HPDE6-E6E7 (cell line): ENCODE data around the gene OR56A1.
"Not testable (repeated sequence)": the region's sequence is repeated elsewhere in the genome, so short reads cannot be mapped to it uniquely, and the experiment has no call there.

ENCODE experiments used
- DNase-seq: peaks from one replicate; pipeline ENCODE4 v3.0.0; 2011; ENCODE audit warnings: missing footprints; ENCODE audit errors: extremely low spot score

The OR56A1 gene

GRCh38 chr11:6030708-6031405 is at the start of gene OR56A1:
TSS of gene OR56A1 (minus strand) at chr11:6030758. CDS start at chr11:6027692, 3,066 bp downstream.
- no peak for DNase-seq

GRCh38 chr11:6079463-6079862 is 48.9 kb upstream of the OR56A1 start:
- DNase-seq, result no peak

GRCh38 chr11:6077723-6078122 is 47.2 kb upstream of the OR56A1 start:
- DNase-seq, result no peak

DNA sequence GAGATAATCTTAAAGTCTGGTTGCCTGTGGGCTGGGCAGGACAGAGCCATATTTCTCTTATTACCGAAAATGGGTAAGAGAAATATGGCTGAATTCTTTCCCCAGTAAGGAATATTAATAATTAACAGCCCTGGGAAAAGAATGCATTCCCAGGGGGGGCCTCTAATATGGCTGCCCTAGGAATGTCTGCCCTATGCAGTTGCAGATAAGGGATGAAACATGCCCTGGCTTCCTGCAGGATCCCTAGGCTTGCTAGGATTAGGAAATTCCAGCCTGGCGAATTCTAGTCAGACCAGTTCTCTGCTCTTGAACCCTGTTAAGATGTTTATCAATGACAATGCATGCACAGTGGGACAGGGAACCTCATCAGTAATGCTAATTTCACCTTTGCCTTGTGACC is 45.9 kb upstream of the OR56A1 start:
- not testable (repeated sequence) for DNase-seq

DNA sequence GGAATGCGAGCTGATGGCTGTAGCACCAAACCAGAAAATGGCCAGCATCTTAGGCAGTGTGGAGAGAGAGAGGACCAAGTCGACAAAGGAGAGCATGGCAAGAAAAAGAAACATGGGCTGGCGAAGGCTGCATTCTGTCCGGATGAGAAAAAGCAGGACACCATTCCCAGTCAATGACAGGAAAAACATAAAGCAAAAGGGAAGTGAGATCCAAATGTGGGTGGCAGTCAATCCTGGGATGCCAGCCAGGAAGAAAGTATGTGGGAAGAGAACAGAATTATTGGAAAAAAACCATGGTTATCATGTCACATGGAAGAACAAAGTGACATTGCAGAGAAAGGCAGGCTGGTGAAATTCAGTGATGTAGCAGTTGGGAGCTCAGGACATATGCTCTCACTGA is 36.9 kb upstream of the OR56A1 start:
- no peak for DNase-seq

- DNase-seq, result no peak
Observed at GRCh38 chr11:6062691-6063358, 32.3 kb upstream of the OR56A1 start.

GRCh38 chr11:6061475-6061874 is 30.9 kb upstream of the OR56A1 start:
- no peak for DNase-seq

GRCh38 chr11:6057452-6057851 is 26.9 kb upstream of the OR56A1 start:
- no peak for DNase-seq

DNA sequence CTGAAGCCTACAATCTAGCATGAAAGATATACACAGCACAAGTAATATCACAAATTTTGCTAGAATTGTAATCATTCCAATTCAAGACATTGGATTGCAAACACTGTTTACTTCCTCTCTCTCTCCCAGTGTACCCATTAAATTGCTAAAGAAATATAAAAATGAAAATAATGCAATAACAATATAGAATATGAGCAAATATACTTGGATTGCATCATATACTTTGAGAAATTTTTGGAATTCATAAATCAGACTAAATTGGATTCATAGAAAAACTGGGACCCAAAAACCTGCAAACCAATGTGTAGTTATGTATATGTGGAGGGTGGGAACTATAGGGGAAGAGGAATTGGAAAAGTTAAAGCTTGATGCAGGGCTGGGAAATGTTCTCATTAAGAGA is 25.0 kb upstream of the OR56A1 start:
- no peak for DNase-seq

DNA sequence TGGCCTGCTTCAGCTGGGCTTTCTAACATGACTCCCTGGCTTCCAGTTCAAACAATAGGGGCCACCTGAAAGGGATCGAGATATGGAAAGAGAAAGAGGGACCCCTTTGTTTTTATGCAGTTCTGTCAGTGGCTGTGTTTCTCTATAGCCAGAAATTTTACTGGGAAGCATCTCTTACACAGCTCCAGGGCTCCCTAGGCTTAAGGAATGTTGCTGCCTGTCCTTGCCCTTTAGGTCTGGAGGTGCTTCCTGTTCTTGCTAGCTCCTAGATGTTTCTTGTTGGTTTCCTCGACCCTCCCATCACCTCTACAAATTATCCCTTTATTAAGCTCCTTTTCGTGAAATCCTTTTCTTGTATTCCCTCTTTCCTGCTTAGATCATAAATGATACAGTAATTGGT is 21.8 kb upstream of the OR56A1 start:
- DNase-seq, result no peak

DNA sequence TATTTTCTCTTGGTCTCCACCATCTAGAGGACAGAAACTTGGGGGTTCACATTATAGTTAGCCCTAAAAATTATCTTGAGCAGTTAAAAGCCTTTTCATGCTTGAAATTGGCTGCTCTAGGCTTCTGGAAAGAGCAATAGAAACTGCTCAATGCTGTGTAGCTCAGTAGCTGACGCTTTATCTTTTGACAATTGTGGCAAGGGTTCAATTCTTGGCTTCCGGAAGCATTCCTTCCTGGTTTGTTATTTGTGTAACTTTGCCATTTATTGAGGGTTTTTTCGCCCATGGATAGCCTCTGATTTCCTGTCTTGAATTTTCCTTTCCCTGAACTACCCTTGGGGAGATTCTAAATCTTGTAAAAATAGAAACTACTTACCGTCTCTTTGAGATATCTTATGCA is 10.3 kb upstream of the OR56A1 start:
- DNase-seq, result no peak

GRCh38 chr11:6027501-6027900 is 3.1 kb downstream of the OR56A1 start:
- no peak for DNase-seq

DNA sequence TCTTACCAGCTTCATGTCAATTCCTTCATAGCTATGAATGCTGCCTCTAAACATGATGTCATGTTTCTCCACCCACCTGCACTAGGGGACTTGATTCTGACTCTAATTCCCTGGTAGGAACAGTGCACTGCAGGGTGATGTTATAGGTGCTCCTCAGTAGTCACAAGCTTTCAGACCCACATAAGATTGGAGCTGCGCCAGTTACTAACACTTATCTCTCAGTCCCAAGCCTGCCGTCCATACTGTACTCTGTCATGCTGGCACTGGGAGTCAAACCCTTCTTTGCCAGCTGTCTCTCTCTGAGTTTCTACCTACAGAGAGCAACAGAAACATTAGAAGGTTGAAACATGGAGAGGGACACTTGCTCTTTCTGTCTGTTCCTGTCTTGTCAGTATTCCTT is 5.5 kb downstream of the OR56A1 start:
- no peak for DNase-seq

DNA sequence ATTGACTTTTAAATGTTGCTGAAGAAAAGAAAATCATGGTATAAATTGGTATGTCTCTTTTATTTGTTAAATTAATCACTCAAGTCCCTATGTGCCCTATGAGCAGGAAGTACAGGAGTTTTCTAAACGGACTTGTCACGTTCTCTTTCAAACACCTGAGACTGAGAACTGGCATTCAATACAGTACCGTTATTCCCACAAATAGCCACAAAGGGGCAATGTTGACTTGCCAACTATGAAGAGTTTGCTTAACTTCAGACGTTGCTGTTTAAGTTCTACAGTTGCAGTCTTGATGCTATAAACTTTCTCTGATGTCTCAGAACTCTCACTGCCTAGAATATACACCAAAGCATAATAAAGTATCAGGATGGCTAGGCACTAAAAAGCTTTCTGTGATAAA is 7.6 kb downstream of the OR56A1 start:
- peak; percentile 2 for DNase-seq

DNA sequence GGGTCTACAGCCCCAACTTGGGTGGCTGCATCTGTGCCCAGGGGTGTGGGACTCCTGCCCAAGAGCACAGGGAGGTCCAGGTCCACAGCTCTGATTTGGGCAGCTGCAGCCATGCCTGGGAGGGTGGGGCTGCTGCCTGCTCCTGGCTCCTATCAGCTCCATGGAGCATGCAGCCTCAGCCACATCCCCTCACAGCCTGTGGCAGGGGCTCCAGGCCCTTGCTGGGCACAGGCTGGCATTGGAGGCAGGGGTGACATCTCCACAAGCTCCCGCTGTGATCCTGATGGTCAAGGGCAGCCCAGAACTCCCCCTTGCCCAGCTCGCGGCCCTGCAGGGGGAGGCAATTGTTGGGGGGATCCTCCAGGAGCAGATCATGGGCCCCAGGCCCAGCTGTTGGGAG is 17.5 kb downstream of the OR56A1 start:
- DNase-seq, result no peak

DNA sequence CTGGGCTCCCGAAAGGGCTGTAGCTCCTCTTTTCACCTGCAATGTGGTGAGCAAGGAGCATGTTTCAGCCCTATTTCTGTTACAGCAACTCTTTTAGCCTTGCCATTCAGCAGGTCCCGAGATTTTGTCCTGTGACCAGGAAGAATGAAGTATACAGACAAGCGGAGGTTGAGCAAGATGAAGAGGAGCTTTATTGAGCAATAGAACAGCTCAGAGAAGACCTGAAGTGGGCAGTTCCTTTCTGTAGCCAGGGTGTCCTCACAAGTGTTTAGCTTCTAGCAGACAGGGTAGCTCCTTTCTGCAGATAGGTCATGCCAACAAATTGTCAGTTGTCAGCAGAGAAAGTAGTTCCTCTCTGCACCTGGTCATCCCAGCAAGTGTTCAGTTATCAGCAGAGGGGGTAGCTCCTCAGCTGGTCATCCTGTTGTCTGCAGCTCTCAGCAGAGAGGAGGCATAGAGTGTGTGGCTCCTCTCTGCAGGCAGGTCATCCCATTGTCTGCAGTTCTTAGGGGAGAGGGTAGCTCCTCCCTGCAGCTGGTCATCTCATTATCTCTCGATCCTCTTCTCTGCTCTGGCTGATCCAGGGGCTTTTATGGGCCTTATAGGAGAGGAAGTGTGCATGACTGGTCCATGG is 18.4 kb downstream of the OR56A1 start:
- no peak for DNase-seq

DNA sequence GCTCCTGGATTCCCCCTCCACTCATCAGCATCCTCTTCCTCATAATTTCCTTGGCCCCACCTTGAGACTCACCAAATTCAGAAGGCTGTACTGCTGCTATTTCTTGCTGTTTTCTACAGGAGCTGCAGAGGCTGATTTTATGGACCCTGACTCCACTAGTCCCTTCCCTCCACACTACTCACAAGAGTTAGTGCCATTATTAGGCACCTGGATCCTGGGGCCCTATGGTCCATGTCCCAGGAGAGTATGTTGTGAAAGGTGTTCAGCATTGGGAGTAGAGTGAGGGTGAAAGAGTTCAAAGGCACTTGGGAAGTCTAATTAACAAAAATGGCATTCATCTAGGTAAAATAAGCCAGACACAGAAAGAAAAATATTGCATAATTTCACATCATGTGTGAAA is 23.7 kb downstream of the OR56A1 start, which contains the start of gene OR56A4:
TSS of gene OR56A4 (minus strand) at position 101 of the 400 bp plus-strand sequence. CDS start 3,954 bp downstream, outside the sequence.
- no peak for DNase-seq

DNA sequence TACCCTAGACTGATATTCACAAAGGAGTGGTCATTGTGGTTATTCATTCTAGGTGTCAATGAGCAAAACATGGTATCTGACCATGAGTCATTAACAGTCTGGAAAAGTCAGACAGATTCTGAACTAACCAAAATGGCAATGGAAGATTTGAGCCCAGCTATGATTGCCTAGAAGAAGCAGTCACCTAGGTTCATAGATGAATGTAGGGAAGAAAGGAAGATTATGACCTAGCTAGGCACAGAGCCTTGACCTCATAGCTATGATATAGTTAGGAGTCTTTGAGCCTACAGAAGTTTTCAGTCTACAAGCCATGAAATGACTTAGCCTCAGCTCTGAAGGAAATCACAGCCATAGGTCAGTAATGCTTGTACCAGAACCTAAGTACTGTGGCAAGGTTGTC is 24.2 kb downstream of the OR56A1 start:
- no peak for DNase-seq

GRCh38 chr11:6002202-6002699 is 28.3 kb downstream of the OR56A1 start:
- no peak for DNase-seq

GRCh38 chr11:5994791-5995190 is 35.8 kb downstream of the OR56A1 start:
- no peak for DNase-seq

DNA sequence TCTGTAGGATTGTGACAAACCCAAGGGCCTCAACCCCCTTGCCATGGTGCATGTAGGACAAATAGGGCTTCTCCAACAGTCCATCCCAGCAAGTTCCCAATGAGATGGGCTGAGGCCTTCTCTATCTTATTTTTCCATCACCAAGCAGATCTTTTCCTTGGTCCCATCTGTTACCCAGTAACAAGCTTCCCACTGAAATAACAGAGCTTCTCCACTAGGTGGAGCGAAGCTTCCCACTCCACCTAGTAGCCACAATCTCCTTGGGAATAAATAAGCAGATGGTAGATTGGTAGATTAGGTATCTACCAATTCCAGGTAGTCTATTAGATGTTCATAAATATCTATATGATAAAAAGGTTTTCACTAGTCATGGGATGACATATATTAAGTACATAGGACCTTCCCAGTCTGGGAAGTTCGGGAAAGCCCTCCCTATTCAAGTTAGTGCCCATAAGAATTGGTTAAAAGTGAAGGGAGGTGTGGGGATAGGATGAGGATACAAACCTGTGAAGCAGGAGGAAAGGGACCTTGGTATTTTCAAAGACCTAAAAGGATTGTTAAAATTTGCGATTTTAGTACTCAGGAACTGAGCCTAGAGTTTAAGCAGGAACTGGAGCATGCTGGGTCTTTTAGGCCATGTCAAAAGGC is 37.8 kb downstream of the OR56A1 start:
- peak; percentile 13 for DNase-seq

DNA sequence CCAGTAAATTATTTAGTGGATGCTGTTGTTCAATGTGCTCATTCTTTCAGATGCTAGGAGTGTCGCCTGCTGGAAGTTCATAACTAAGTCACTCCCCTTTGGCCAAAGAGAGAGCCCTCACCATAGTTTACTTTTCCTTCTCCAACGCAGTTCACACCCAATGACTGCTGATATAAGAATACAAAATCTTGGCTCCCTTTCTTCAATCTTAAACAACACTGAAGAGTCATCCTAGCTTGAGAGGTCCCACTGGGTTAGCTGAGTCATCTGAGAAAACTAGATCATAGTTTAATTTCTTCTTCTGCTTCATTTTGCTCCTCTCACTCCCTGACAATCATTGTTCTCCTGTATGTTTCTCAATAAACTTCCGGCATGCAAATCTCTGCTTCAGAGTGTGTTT is 38.4 kb downstream of the OR56A1 start:
- no peak for DNase-seq
